ENCODE data around the gene LCN6. TPM values are rescaled to one million over a fixed set of nuclear protein-coding genes. Genes with fewer than 3 reads are reported as not detected.

Gene LCN6
- total and polyA plus RNA-seq, 2 of the 4 experiments (the other 2 are of a cell fraction) = not detected

GRCh38 chr9:136742591-136743391 lies 5.5 kb downstream of the LCN6 start, which contains the start of gene LCN10:
TSS of gene LCN10 (minus strand) at chr9:136742940. CDS start at chr9:136742903, 37 bp downstream.
- Histone ChIP-seq H3K14ac (replicated peaks; ENCODE audit: low read depth, low read length) (no peak within 1 kb of the TSS), H3K9me3 (ENCODE audit: control insufficient read depth, insufficient read depth, low read length) (no peaks in the 10 kb centered on the region), H3K4me3 (ENCODE audit: insufficient read depth, low read depth, low read length) (no peak within 1 kb of the TSS), H3K56ac (ENCODE audit: extremely low read depth, insufficient read depth, low read length) (no peak within 1 kb of the TSS), H3K79me1 (ENCODE audit: low read depth in 1 of 2, low read length in 2 of 2) (no peaks in the 10 kb centered on the region), H3K23ac (ENCODE audit: low read depth, low read length) (no peak within 1 kb of the TSS), H2BK20ac (ENCODE audit: low read depth, low read length) (no peak within 1 kb of the TSS), H3K18ac (ENCODE audit: low read depth, low read length) (no peak within 1 kb of the TSS), H3K27me3 (ENCODE audit: control insufficient read depth, insufficient read depth, low read length) (peaks cover 64% of the 10 kb centered on the region), H4K8ac (ENCODE audit: low read depth in 2 of 2, low read length in 2 of 2) (no peak within 1 kb of the TSS), H4K20me1 (ENCODE audit: insufficient read depth, low read length) (no peaks in the 10 kb centered on the region; the same call in 1 of the 2 replicates), H2AK5ac (ENCODE audit: low read depth, low read length) (no peak within 1 kb of the TSS), H3K9me1 (ENCODE audit: insufficient read depth, low read length) (no peaks in the 10 kb centered on the region), H2AFZ (replicated peaks; ENCODE audit: low read length, poor library complexity) (peak within 1 kb of the TSS; percentile 21), H4K91ac (ENCODE audit: insufficient read depth, low read depth, low read length) (no peak within 1 kb of the TSS), H2BK120ac (ENCODE audit: low read depth, low read length) (no peak within 1 kb of the TSS), H3K27ac (ENCODE audit: insufficient read depth, low read length) (no peak within 1 kb of the TSS), H3K9ac (ENCODE audit: low read depth, low read length) (no peak within 1 kb of the TSS), H3K4me2 (ENCODE audit: low read depth, low read length) (no peak within 1 kb of the TSS), H3K4ac (ENCODE audit: low read depth, low read length) (no peak within 1 kb of the TSS), H2AK9ac (replicated peaks; ENCODE audit: low read depth, low read length, poor library complexity) (no peak within 1 kb of the TSS), H3K36me3 (ENCODE audit: control insufficient read depth, insufficient read depth, low read length) (no peaks in the 10 kb centered on the region), H3K4me1 (ENCODE audit: control insufficient read depth, insufficient read depth, low read length) (peaks cover 3% of the 10 kb centered on the region; the same call in 1 of the 2 replicates), H2BK15ac (ENCODE audit: low read depth, low read length) (no peak within 1 kb of the TSS), H2BK5ac (ENCODE audit: low read depth, low read length, poor library complexity, severe bottlenecking) (no peak within 1 kb of the TSS), H4K5ac (ENCODE audit: low read depth, low read length) (no peak within 1 kb of the TSS)
- CTCF ChIA-PET = no interaction called here
- dilution Hi-C loops (cut with HindIII; ENCODE audit: low sequenced_read_pairs, unreplicated experiment) = no loop called here
- intact Hi-C loops (cut with micrococcal nuclease) = no loop called here
- DNase-seq = no peak
- POLR2A ChIA-PET (ENCODE audit: unreplicated experiment) = no interaction called here
- in situ Hi-C loops (cut with MboI; ENCODE audit: low sequenced_read_pairs) = no loop called here
- TF ChIP-seq MAFK (IDR thresholded peaks at IDR 0.05; ENCODE audit: low read depth, low read length) (no peak), CTCF (conservative IDR thresholded peaks at IDR 0.05; ENCODE audit: low read depth, low read length) (0 out of 2 replicates have a peak, but pooled peaks have one; percentile 13)
- BruUV-seq (replicated peaks) = no TSS peak
- no peak; the same call in 1 of the 2 replicates for ATAC-seq (ENCODE audit: low read depth)
- 27% methylated on average over 3 of the region's 25 CpGs; no CpG with 5 or more reads in 1 of the 2 experiments for WGBS, 2 experiments (ENCODE audit: extremely low coverage in 2 of 2, insufficient read length in 1 of 2)

Measured in IMR-90 (cell line).